ENCODE data around the gene PSTPIP1. TPM values are rescaled to one million over a fixed set of nuclear protein-coding genes. Genes with fewer than 3 reads are reported as not detected.

The PSTPIP1 gene
- total and polyA plus RNA-seq, 10 of the 15 experiments (the other 5 are each of a cell fraction or from before 2014, with no cell fraction given), result 0.50 to 29.3 (median 14.5) TPM

GRCh38 chr15:77075528-77075927 is 80.6 kb downstream of the PSTPIP1 start:
- no peaks in the 10 kb centered on the region for H3K36me3 ChIP-seq (ENCODE audit: control insufficient read depth in 2 of 2, insufficient read depth in 2 of 2, low read length in 1 of 2)
- no peak for ATAC-seq
- H3K4me1 ChIP-seq (ENCODE audit: control insufficient read depth, insufficient read depth, low read length), result peaks cover 3% of the 10 kb centered on the region; the same call in 1 of the 2 replicates
- H3K9ac ChIP-seq (ENCODE audit: control insufficient read depth, insufficient read depth, low read length), result no peak overlapping the region
- no peak for TF ChIP-seq SMC3 (IDR thresholded peaks at IDR 0.05; ENCODE audit: borderline replicate concordance, low read length)
- TF ChIP-seq ASH2L (IDR thresholded peaks at IDR 0.05; ENCODE audit: borderline replicate concordance, low read depth), result no peak
- no peak for TF ChIP-seq GATAD2B (conservative IDR thresholded peaks at IDR 0.05; ENCODE audit: low read depth)
- no peak for TF ChIP-seq SREBF2 (IDR thresholded peaks at IDR 0.05; ENCODE audit: low read length)
- TF ChIP-seq TARDBP (IDR thresholded peaks at IDR 0.05; ENCODE audit: borderline replicate concordance), result no peak
- TF ChIP-seq FOS (IDR thresholded peaks at IDR 0.05; ENCODE audit: borderline replicate concordance, extremely low read depth, insufficient read length), result no peak
- no peak for TF ChIP-seq PRDM15 (CRISPR knock-in tag; IDR thresholded peaks at IDR 0.05)
- no peak for TF ChIP-seq CBFB (IDR thresholded peaks at IDR 0.05; ENCODE audit: low read depth)
- TF ChIP-seq E4F1 (IDR thresholded peaks at IDR 0.05; ENCODE audit: borderline replicate concordance, partially characterized antibody), result no peak
- no peak for TF ChIP-seq ZBTB11 (CRISPR knock-in tag; IDR thresholded peaks at IDR 0.05)
- no peak for TF ChIP-seq USF1 (IDR thresholded peaks at IDR 0.05; ENCODE audit: borderline replicate concordance, extremely low read length, insufficient read depth, low read depth, low read length)
- TF ChIP-seq FOXK2 (IDR thresholded peaks at IDR 0.05), result no peak
- TF ChIP-seq ZBED1 (IDR thresholded peaks at IDR 0.05; ENCODE audit: borderline replicate concordance), result no peak
- no peak for TF ChIP-seq NFXL1 (IDR thresholded peaks at IDR 0.05; ENCODE audit: borderline replicate concordance)
- no peak overlapping the region for H3K4me2 ChIP-seq (ENCODE audit: control insufficient read depth, insufficient read depth)
- in situ Hi-C loops (cut with MboI), result no loop called here
- ChIA-PET CTCF (interaction anchor here (0.6 to 1.3 kb wide), 2 partner anchors 9 to 424 kb away, joined by 3 read pairs; no protein-coding TSS in a partner anchor), RAD21 (ENCODE audit: unreplicated experiment) (no interaction called here), POLR2A (no interaction called here), SMC1A (ENCODE audit: uncharacterized antibody, unreplicated experiment) (no interaction called here)
- no peak for FAIRE-seq
- H3K4me3 ChIP-seq, result no peak overlapping the region
- H3K79me2 ChIP-seq (ENCODE audit: control insufficient read depth, insufficient read depth, low read length), result peaks cover 3% of the 10 kb centered on the region
- no peak for DNase-seq (ENCODE audit: low read depth, low spot score)
- WGBS (ENCODE audit: insufficient coverage, insufficient replicate concordance, low lambda C conversion rate, missing lambda C conversion rate), result 67% methylated on average over 9 of the region's 9 CpGs
- H3K9me3 ChIP-seq (replicated peaks; ENCODE audit: control insufficient read depth, insufficient read depth, low read length), result no peaks in the 10 kb centered on the region
- no peaks in the 10 kb centered on the region for H4K20me1 ChIP-seq (ENCODE audit: control insufficient read depth, insufficient read depth)
- intact Hi-C loops (cut with micrococcal nuclease; ENCODE audit: unreplicated experiment), result no loop called here
- no peaks in the 10 kb centered on the region; a peak in 1 of 4 replicates for H3K27me3 ChIP-seq (replicated peaks in 1 of 2; ENCODE audit: control insufficient read depth in 2 of 2, insufficient read depth in 2 of 2, low read length in 1 of 2)
- no peak overlapping the region for H2AFZ ChIP-seq (ENCODE audit: control insufficient read depth, low read depth, low read length)
- H3K27ac ChIP-seq (ENCODE audit: control insufficient read depth, insufficient read depth), result no peak overlapping the region
- BruUV-seq (replicated peaks), result no TSS peak
